Fibroblast of peridontal ligament (primary cell): ENCODE results near the gene MKNK1.

Experiments used
- DNase-seq: peaks from one replicate; pipeline ENCODE4 v3.0.0-alpha.2; 2010; ENCODE audit errors: extremely low read depth

The MKNK1 gene

DNA sequence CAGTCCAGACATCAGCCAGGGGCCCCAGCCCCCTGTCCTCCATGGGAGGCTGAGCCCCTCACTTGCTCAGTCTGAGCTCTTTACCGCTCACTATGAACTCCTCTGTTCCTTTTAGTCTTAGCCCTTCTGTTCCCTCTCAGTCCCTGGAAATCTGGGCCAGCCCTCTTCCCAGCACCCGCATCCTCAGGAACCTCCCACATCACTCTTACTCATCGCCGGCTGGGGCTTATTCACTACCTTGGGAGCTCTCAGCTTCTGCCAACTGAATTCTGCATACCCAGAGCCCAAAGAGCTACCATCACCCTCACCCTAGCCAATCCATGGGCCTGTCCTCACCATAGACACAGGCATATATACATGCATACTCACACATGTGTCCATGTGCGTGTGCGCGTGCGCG, 64.1 kb downstream of the MKNK1 start:
- DNase-seq, result peak; percentile 71

DNA sequence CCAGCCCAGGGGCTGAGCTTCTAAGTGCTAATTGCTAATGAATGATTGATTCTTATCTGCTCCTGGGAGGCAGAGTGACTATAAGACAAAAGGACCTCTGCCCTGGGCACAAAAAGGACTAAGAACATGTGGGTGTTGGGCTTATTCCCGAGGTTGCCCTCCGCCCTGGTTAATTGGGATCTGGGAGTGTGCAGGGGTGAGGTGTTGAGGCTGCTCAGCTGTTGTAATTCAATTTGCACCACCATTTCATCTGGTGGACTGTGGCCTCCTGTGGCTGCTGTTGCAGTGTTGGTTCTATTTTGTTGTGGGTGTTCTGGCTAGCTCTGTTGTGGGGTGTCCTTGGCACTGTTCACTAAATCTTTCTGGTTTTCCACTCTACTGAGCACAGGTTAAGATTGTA, 65.9 kb downstream of the MKNK1 start:
- DNase-seq, result no peak

GRCh38 chr1:46537651-46538050, 66.4 kb downstream of the MKNK1 start:
- no peak for DNase-seq

GRCh38 chr1:46536527-46536926, 67.5 kb downstream of the MKNK1 start:
- DNase-seq, result no peak

DNA sequence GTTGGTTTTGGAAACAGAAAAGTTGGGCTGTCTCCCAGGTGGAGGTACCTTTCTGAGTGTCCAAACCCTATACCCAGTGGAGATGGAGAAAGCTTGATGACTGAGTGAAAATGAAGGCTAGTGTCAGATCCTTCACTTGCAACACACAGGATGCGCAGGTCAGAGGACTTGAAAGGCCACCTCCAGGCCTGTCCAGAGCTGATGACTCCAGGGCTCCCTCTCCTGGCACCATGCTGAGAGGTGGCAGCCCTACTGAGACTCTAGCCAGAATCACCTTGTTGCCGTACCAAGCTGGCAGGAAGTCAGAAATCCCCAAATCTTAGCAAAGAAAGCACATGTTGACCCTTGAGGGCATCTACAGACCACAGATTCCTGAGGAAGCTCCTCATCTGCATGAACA, 69.0 kb downstream of the MKNK1 start:
- DNase-seq, result no peak

DNA sequence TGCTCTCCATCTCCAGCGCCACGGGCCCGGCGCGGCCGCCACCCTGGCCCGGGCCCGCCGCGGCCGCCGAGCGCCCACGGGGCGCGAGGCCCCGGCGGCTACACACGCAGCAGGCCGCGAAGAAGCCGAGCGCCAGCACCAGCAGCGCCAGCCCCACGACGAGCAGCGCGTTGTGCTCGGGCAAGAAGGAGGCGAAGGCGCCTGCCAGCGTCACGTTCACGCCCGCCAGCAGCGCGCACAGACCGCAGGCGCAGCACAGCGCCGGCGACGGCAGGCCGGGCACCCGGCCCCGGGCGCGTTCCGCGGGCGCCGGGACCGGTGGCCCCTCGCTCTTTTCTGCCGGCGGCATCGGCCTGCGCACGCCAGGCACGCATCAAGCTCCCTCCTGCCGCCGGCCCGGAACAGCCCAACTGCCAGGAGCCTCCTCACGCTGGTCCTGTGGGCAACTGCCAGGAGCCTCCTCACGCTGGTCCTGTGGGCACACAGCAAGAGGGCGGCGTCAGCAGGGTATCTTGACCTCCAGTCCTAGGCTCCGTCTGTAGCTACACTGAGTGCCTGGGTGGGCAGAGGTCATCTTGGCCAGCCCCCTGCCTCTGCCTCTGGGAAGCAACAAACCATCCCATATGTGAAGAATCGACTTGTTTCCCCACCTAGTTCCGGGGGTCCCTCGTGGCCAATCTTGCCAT, 70.7 kb downstream of the MKNK1 start:
- no peak for DNase-seq

- DNase-seq, result no peak
These were observed 71.4 kb downstream of the MKNK1 start for GRCh38 chr1:46532498-46533178.

DNA sequence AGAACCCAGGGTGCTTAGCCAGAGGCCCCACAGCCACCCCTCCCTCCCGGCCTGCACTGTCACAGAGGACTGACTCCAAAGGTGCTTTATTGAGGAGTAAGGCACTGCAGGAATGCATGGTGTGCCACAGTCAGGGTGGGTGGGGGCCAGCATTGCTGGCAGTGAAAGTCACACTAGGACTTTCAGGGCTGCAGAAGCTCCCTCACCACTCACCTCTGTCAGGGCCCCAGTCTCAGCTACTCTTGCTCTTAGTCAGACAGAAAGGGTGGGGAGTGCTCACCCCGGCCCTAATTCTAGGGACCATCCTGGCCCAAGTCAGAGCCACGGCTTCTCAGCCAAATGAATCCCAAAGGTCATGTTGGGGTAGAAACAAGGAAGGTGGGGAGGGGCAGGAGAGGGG, 72.0 kb downstream of the MKNK1 start:
- no peak for DNase-seq

- no peak for DNase-seq
These were observed 73.2 kb downstream of the MKNK1 start for GRCh38 chr1:46530791-46531409.

- no peak for DNase-seq
These were observed 73.8 kb downstream of the MKNK1 start for GRCh38 chr1:46530311-46530710.

DNA sequence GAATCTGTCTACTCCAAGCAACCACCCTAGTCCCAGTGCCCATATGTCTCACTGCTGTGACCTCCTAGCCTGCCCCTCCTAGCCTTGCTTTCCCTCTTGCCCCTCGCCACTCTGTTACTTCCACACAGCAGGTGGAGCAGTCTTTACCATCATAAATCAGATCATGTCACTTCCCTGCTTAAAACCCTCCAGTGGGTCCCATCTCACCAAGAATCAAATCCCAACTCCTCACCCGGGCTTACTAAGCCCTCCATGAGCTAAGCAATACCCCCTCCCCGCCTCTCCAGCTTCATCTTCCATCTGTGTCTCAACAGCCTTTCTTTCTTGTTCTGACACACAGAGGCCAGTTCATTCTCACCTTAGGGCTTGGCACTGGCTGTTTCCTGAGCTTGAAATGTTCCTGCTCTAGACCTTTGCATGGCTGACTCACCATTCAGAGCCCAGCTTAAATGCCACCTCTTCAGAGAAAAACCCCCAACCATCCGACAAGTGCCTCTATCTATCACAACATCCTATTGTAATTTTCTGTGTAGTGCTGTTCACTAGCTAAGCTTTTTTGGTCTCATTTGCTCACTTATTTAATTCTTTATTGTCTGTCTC, 74.9 kb downstream of the MKNK1 start:
- DNase-seq, result no peak

DNA sequence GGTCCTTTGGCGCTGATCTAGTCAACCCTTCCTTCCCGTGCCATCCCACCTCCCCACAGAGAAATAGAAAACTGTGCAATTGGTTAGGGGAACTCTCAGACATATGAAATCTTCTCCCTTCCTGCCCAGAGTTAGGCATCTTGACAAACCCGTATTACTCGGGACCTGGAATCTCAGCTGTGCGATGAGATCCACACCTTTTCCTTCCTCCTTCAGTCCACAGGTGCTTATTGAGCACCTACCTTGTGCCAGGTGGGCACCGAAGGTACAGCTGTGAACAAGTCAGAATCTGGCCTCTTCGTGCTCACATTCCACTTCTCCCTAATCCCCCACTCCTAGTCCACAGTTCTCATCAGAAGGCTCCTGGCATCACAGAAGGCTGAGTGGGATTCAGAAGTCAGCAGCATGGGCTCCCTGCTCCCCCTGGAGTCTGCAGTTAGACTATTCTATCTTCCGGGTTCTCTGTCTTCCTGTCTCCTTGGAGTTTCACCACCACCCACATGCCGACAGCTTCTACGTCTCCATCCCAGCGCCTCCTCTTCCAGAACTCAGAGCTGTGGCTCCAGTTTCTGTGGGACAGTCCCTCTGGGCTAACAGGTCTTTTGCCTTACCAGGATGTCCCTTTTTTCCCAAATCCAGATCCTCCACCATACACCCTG, 75.6 kb downstream of the MKNK1 start:
- DNase-seq, result peak; percentile 45

- DNase-seq, result peak; percentile 77
These were observed 76.4 kb downstream of the MKNK1 start for GRCh38 chr1:46527474-46528296.

GRCh38 chr1:46526691-46527291, 77.3 kb downstream of the MKNK1 start:
- no peak for DNase-seq

DNA sequence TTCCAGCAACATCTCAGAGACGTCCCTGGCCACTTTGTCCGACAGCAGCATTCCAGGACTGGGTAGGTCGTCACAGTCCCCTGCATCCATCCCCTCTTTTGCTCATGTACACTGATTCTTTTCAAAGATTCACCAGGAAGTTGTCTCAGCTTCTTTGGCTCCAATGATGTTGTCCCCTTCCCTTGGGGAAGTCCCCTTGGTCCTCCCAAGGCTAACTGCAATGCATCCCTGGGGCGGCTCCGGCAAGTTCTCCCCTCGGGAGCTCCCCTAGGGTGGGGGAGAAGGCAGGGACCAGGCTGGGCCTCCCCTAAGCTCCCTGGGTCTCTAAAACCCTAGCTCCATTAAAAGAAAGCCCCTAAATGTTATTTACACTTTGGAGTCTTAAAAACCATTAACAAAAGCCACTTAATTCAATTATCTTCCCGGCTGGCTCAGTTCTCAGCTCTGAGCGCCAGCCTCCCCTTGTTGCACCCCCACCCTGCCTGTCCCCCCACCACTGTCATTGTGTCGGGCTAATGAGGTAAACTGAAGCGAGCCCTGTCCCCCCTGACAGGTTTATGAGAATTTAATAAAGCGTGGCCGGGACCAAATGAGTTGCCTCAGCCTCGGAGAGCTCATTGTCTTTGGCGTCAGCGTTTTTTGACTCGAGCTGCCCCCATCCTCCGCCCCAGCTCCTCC, 77.9 kb downstream of the MKNK1 start:
- DNase-seq, result no peak

DNA sequence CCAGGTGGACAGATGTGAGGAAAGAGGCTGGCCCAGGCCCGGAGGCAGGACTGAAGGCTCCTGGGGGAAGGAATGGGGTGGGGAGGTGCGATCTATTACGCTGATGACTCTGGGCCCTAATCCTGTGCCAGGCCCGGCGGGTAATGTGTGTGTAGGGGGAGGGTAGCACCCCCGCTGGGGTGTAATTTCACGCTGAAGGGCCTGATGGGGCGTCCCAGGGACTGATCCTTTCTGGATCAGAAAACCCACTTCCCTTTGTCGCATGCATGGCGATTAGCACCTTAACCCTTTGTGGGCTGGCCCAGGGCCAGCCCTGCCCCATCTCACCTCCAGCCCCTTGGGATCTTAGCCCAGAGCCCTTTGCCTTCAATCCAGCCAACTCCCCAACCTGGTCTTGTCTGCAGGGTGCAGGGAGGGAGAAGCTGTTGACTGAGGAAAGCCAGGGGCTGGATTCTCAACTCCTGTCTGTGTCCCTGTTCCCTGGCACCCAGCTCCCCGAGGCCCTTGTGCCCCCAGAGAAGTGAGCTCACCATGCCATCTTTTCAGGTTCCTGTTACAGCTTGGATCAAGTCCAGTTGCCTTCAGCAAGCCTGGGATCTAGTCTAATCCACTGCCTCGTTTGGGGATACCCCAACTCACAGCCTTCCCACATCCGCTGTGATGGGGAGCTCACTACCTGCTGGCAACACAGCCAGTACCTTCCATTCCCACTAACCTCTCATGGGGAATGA, 78.7 kb downstream of the MKNK1 start:
- DNase-seq, result no peak

GRCh38 chr1:46524843-46525242, 79.2 kb downstream of the MKNK1 start:
- no peak for DNase-seq

- no peak for DNase-seq
These were observed 80.3 kb downstream of the MKNK1 start for GRCh38 chr1:46523496-46524353.

- no peak for DNase-seq
These were observed 81.1 kb downstream of the MKNK1 start for GRCh38 chr1:46522969-46523320.
